Spleen (tissue), 11 donors: ENCODE results near the gene INHBB. TPM values are rescaled to one million over a fixed set of nuclear protein-coding genes. Genes with fewer than 3 reads are reported as not detected.

ENCODE experiments used
- DNase-seq: peaks from one replicate; pipeline ENCODE4 v3.0.0-alpha.2; 2020
- H3K27ac ChIP-seq, 8 donors: fragments of 200-600 bp; sonication (generic) in 7 of 8; 1 replicate in 4 of 8; 2 replicates in 4 of 8; pipeline versions ENCODE4 v1.5.0 to v1.8.0; 2016 to 2021; ENCODE audit warnings: inconsistent platforms in 4 of 8, mild to moderate bottlenecking in 4 of 8, moderate library complexity in 1 of 8
- H3K27me3 ChIP-seq, 7 donors: fragments of 200-600 bp; sonication (generic) in 6 of 7; replicated peaks in 1 of 7; 1 replicate in 4 of 7; 2 replicates in 3 of 7; pipeline versions ENCODE4 v1.5.0 to v1.8.0; 2016 to 2021; ENCODE audit warnings: inconsistent platforms in 3 of 7, mild to moderate bottlenecking in 1 of 7
- H3K36me3 ChIP-seq, 6 donors: fragments of 200-600 bp; sonication (generic) in 5 of 6; 1 replicate in 4 of 6; 2 replicates in 2 of 6; pipeline versions ENCODE4 v1.5.0 to v1.8.0; 2016 to 2021; ENCODE audit warnings: inconsistent platforms in 2 of 6
- H3K4me1 ChIP-seq, 6 donors: fragments of 200-600 bp; sonication (generic) in 5 of 6; 1 replicate in 3 of 6; 2 replicates in 3 of 6; pipeline versions ENCODE4 v1.5.0 to v1.8.0; 2016 to 2021; ENCODE audit warnings: inconsistent platforms in 3 of 6
- H3K4me3 ChIP-seq, 8 donors: fragments of 200-600 bp; sonication (generic) in 7 of 8; 1 replicate in 4 of 8; 2 replicates in 4 of 8; pipeline versions ENCODE4 v1.5.0 to v1.8.0; 2016 to 2021; ENCODE audit warnings: inconsistent platforms in 4 of 8, mild to moderate bottlenecking in 4 of 8, moderate library complexity in 2 of 8
- H3K9me3 ChIP-seq, 8 donors: fragments of 200-600 bp; sonication (generic) in 7 of 8; 1 replicate in 4 of 8; 2 replicates in 4 of 8; pipeline versions ENCODE4 v1.5.0 to v1.8.0; 2016 to 2021; ENCODE audit warnings: inconsistent platforms in 4 of 8
- POLR2A ChIP-seq, 3 donors: fragments of 450-650 bp; IDR thresholded peaks; one replicate each; pipeline ENCODE4 v1.5.1; 2017; ENCODE audit warnings: antibody characterized with exemption in 3 of 3, mild to moderate bottlenecking in 1 of 3
- POLR2AphosphoS5 ChIP-seq, 3 donors: sonication (generic); formaldehyde crosslinking; IDR thresholded peaks; one replicate each; pipeline ENCODE4 v1.5.1; 2017; ENCODE audit warnings: antibody characterized with exemption in 3 of 3
- WGBS, 5 donors: extraction: QIAGEN DNeasy Blood & Tissue Kit in 3 of 5; methylation state at CpG; one replicate each; pipeline versions ENCODE4 v1.1.5 to v1.1.7; 2013 to 2018; 5-methylcytosine and 5-hydroxymethylcytosine counted together
- intact Hi-C: fragments of 100-400 bp; cut with DNase I; formaldehyde crosslinking; loops from one replicate; pipeline ENCODE4 v1.15.0; 2023; ENCODE audit warnings: low total_unique reads
- polyA plus RNA-seq, 3 donors: library from polyadenylated mRNA; stranded (reverse); fragments of 200-250 nt; gene quantifications; one replicate each; pipeline ENCODE4 v1.2.1, GENCODE V29; 2013
- total RNA-seq, 7 donors: library from RNA; depleted of rRNA in 3 of 7; stranded (reverse); fragments of >200 nt in 3 of 7; fragmentation: NEBNext Ultra II Directional in 4 of 7; extraction: Animal tissue kit (Norgen Biotek cat#: 25700) in 4 of 7; gene quantifications; one replicate each; pipeline versions ENCODE4 v1.1.0 to v1.2.1, GENCODE V29; 2016 to 2021
- TF ChIP-seq, protein P1 (sequence below), 11 experiments: fragments of 200-600 bp in 7 of 11; fragments of 450-650 bp in 4 of 11; sonication (generic) in 4 of 11; IDR thresholded peaks in 8 of 11; conservative IDR thresholded peaks in 3 of 11; 1 replicate in 7 of 11; 2 replicates in 4 of 11; pipeline versions ENCODE4 v1.4.0 to v1.8.0; 2016 to 2021; ENCODE audit warnings: antibody characterized with exemption in 11 of 11, inconsistent platforms in 4 of 11, mild to moderate bottlenecking in 1 of 11
- donor health status: healthy with polysubstance abuse.
- donor health status: DM: no; HTN: no; CAD: no; lungs with moderate emphysema.
- donor health status: DM: no; HTN: no; CAD: no.
- donor health status: Bipolar disorder and iron deficiency.
- donor health status: healthy.
- donor health status: DM: no; HTN: no; CAD: no.
- donor health status: DM: yes; HTN: yes; CAD: no.

INHBB gene
- total and polyA plus RNA-seq, 10 donors = 0.26 to 1.5 (median 0.67) TPM

DNA sequence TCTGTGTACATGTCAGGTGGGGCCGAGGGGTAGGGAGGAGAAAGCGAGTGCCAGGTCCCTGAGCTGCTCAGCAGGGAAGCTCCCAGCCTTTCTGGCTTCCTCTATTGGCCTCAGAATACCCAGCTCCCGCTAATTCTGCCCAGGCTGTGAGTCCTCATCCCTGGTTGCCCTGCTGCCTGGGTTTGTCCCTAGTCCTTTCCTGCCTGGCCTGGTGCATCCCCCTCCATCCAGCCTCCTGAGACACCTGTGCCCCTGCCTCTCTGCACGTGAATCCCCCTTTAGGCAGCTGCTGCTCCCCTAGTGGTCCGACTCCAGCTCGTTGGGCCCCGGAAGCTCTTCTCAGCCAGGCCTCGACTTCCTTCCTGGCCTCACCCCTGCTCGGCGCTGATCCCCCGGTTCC is 54.6 kb downstream of the INHBB start:
- H3K27me3 ChIP-seq = peaks cover 0 to 57% (median 9%) of the 10 kb centered on the region in 7 donors
- 51 to 66% (median 52%) methylated on average over 11 of the region's 11 CpGs for WGBS, 5 donors

More for the DNA sequence above, 54.6 kb downstream of the INHBB start:
- no peak for TF ChIP-seq POLR2A (IDR thresholded peaks at IDR 0.05)
- no peak for TF ChIP-seq POLR2AphosphoS5 (IDR thresholded peaks at IDR 0.05)
- TF ChIP-seq, protein P1, sequence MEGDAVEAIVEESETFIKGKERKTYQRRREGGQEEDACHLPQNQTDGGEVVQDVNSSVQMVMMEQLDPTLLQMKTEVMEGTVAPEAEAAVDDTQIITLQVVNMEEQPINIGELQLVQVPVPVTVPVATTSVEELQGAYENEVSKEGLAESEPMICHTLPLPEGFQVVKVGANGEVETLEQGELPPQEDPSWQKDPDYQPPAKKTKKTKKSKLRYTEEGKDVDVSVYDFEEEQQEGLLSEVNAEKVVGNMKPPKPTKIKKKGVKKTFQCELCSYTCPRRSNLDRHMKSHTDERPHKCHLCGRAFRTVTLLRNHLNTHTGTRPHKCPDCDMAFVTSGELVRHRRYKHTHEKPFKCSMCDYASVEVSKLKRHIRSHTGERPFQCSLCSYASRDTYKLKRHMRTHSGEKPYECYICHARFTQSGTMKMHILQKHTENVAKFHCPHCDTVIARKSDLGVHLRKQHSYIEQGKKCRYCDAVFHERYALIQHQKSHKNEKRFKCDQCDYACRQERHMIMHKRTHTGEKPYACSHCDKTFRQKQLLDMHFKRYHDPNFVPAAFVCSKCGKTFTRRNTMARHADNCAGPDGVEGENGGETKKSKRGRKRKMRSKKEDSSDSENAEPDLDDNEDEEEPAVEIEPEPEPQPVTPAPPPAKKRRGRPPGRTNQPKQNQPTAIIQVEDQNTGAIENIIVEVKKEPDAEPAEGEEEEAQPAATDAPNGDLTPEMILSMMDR (IDR thresholded peaks at IDR 0.05 in 8 of 11, conservative IDR thresholded peaks at IDR 0.05 in 3 of 11) = no peak
- Histone ChIP-seq H3K4me1 (no peaks in the 10 kb centered on the region), H3K27ac (no peak overlapping the region), H3K36me3 (no peaks in the 10 kb centered on the region), H3K9me3 (no peaks in the 10 kb centered on the region), H3K4me3 (no peak overlapping the region)
- peak; percentile 53 for DNase-seq
- intact Hi-C loops = no loop called here

Other genes starting within 250 kb of the INHBB start
- gene TMEM185B, start 122.7 kb upstream of the INHBB start, total RNA-seq = 10 to 100 TPM; 18.3 to 35.6 (median 23.6) TPM
- 1 to 10 TPM; 3.9 to 5.5 (median 4.0) TPM for gene TMEM185B, start 122.7 kb upstream of the INHBB start, polyA plus RNA-seq
- gene RALB, start 93.3 kb upstream of the INHBB start, total RNA-seq = 100 to 1,000 TPM in 3 of 7 donors, 10 to 100 TPM in 4; 67.2 to 126 (median 96.3) TPM
- gene RALB, start 93.3 kb upstream of the INHBB start, polyA plus RNA-seq = 10 to 100 TPM; 26.6 to 61.5 (median 38.0) TPM